ENCODE results near the gene MORF4L1.
"Not testable (repeated sequence)": the region's sequence is repeated elsewhere in the genome, so short reads cannot be mapped to it uniquely, and the experiment has no call there.

MORF4L1 gene

DNA sequence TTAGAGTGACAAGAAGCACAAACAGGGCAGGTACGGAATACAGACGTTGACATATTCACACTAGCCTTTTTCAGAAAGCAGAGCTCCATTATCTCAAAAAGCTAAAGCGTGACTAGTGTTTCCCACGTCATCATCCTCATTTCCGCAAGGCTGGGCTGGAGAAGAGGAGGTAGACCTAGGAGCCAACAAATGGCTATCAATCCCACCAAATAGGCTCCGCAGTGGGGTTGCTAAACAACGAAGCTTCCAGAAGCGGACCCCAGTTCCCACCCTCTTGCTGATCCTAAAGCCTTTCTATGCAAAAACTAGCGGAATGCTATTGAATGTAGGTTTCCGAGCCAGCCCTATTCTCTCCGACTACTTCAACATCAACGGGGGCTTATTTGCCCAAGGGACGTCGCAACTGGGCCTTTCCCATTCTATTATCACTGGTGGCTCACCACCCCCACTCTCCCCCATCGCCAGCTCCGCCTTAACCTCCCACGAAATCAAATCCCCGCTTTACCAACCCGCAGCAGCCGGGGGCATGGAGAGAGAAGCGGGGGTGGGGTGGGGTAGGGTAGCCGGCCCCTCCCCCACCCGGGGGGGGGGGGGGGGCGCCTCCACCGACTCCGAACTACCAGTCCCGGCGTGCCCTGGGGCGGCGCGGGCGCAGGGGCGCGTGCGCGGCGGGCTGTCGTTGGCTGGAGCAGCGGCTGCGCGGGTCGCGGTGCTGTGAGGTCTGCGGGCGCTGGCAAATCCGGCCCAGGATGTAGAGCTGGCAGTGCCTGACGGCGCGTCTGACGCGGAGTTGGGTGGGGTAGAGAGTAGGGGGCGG is at the start of gene MORF4L1:
MORF4L1 (plus strand) TSS at position 736 of the 817 bp plus-strand sequence. CDS start 128 bp downstream, outside the sequence.
- no peaks in the 10 kb centered on the region for H3K9me3 ChIP-seq (ENCODE audit: control insufficient read depth, low read length)
- peaks cover 14% of the 10 kb centered on the region for H3K4me1 ChIP-seq (ENCODE audit: control insufficient read depth, insufficient read depth, low read length)
- peak within 1 kb of the TSS; percentile 100 for H3K9ac ChIP-seq (ENCODE audit: low read length)
- no peaks in the 10 kb centered on the region for H3K27me3 ChIP-seq (ENCODE audit: control insufficient read depth, insufficient read depth, low read length)
- H3K4me3 ChIP-seq (ENCODE audit: low read length), result peak within 1 kb of the TSS; percentile 98
- no peaks in the 10 kb centered on the region for H3K36me3 ChIP-seq (ENCODE audit: control insufficient read depth, insufficient read depth, low read length)

GRCh38 chr15:78828920-78829319 is 43.8 kb upstream of the MORF4L1 start:
- Histone ChIP-seq H3K9ac (ENCODE audit: low read length) (no peak overlapping the region), H3K9me3 (ENCODE audit: control insufficient read depth, low read length) (no peaks in the 10 kb centered on the region), H3K4me1 (ENCODE audit: control insufficient read depth, insufficient read depth, low read length) (no peaks in the 10 kb centered on the region), H3K27me3 (ENCODE audit: control insufficient read depth, insufficient read depth, low read length) (peaks cover 4% of the 10 kb centered on the region), H3K4me3 (ENCODE audit: low read length) (no peak overlapping the region), H3K36me3 (ENCODE audit: control insufficient read depth, insufficient read depth, low read length) (no peaks in the 10 kb centered on the region)

- no peaks in the 10 kb centered on the region for H3K36me3 ChIP-seq (ENCODE audit: control insufficient read depth, insufficient read depth, low read length)
- no peak overlapping the region for H3K9ac ChIP-seq (ENCODE audit: low read length)
- no peaks in the 10 kb centered on the region for H3K4me1 ChIP-seq (ENCODE audit: control insufficient read depth, insufficient read depth, low read length)
- H3K9me3 ChIP-seq (ENCODE audit: control insufficient read depth, low read length), result no peaks in the 10 kb centered on the region
- H3K4me3 ChIP-seq (ENCODE audit: low read length), result no peak overlapping the region
- H3K27me3 ChIP-seq (ENCODE audit: control insufficient read depth, insufficient read depth, low read length), result peaks cover 4% of the 10 kb centered on the region
Observed at GRCh38 chr15:78830514-78831228, 42.0 kb upstream of the MORF4L1 start.

- H3K9me3 ChIP-seq (ENCODE audit: control insufficient read depth, low read length), result no peaks in the 10 kb centered on the region
- no peak overlapping the region for H3K9ac ChIP-seq (ENCODE audit: low read length)
- H3K27me3 ChIP-seq (ENCODE audit: control insufficient read depth, insufficient read depth, low read length), result peaks cover 4% of the 10 kb centered on the region
- no peaks in the 10 kb centered on the region for H3K4me1 ChIP-seq (ENCODE audit: control insufficient read depth, insufficient read depth, low read length)
- no peak overlapping the region for H3K4me3 ChIP-seq (ENCODE audit: low read length)
- H3K36me3 ChIP-seq (ENCODE audit: control insufficient read depth, insufficient read depth, low read length), result no peaks in the 10 kb centered on the region
Observed at GRCh38 chr15:78831229-78832207, 41.2 kb upstream of the MORF4L1 start.

- H3K4me1 ChIP-seq (ENCODE audit: control insufficient read depth, insufficient read depth, low read length), result no peaks in the 10 kb centered on the region
- no peak overlapping the region for H3K9ac ChIP-seq (ENCODE audit: low read length)
- H3K27me3 ChIP-seq (ENCODE audit: control insufficient read depth, insufficient read depth, low read length), result no peaks in the 10 kb centered on the region
- no peaks in the 10 kb centered on the region for H3K36me3 ChIP-seq (ENCODE audit: control insufficient read depth, insufficient read depth, low read length)
- no peaks in the 10 kb centered on the region for H3K9me3 ChIP-seq (ENCODE audit: control insufficient read depth, low read length)
- no peak overlapping the region for H3K4me3 ChIP-seq (ENCODE audit: low read length)
Observed at GRCh38 chr15:78836333-78836732, 36.4 kb upstream of the MORF4L1 start.

DNA sequence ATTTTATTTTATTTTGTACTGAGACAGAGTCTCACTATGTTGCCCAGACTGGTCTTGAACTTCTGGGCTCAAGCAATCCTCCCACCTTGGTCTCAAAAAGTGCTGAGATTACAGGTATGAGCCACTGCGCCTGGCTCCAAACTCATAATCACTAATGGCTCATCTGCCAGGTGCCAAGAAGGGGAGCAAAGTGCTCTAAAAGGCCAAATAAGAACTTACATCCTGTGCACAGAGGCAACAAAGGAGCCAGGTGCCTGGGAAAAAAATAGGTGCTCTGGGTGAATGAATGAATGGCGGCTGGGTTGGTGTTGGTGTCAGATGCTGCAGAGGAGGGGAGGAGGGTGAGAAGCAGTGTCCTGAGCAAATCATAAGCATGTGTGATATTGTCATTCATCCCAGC is 35.6 kb upstream of the MORF4L1 start:
- no peak overlapping the region for H3K9ac ChIP-seq (ENCODE audit: low read length)
- H3K4me3 ChIP-seq (ENCODE audit: low read length), result no peak overlapping the region
- H3K36me3 ChIP-seq (ENCODE audit: control insufficient read depth, insufficient read depth, low read length), result no peaks in the 10 kb centered on the region
- H3K9me3 ChIP-seq (ENCODE audit: control insufficient read depth, low read length), result no peaks in the 10 kb centered on the region
- H3K4me1 ChIP-seq (ENCODE audit: control insufficient read depth, insufficient read depth, low read length), result no peaks in the 10 kb centered on the region
- no peaks in the 10 kb centered on the region for H3K27me3 ChIP-seq (ENCODE audit: control insufficient read depth, insufficient read depth, low read length)

DNA sequence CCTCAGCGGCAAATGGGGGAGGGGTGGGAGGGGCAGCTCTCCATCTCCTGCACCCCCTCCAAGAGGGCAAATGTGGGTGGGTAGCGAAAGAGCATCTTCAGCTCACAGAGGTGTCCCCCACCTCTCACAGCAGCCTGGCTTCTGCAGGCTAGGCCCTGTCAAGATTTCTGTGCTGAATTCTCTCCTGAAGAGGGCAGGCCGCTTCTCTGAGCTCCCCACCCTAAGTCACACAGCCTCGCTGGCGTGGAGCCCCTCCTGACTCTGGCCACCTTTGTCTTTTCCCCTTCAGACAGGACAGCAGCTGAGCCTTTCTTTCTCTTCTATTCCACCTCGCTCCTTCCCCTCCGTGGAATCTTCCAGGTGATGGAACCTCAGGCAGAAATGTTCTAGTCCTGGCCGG is 35.1 kb upstream of the MORF4L1 start:
- Histone ChIP-seq H3K4me1 (ENCODE audit: control insufficient read depth, insufficient read depth, low read length) (no peaks in the 10 kb centered on the region), H3K36me3 (ENCODE audit: control insufficient read depth, insufficient read depth, low read length) (no peaks in the 10 kb centered on the region), H3K9ac (ENCODE audit: low read length) (no peak overlapping the region), H3K27me3 (ENCODE audit: control insufficient read depth, insufficient read depth, low read length) (no peaks in the 10 kb centered on the region), H3K4me3 (ENCODE audit: low read length) (no peak overlapping the region), H3K9me3 (ENCODE audit: control insufficient read depth, low read length) (no peaks in the 10 kb centered on the region)

GRCh38 chr15:78838489-78838888 is 34.2 kb upstream of the MORF4L1 start:
- H3K9ac ChIP-seq (ENCODE audit: low read length), result no peak overlapping the region
- no peak overlapping the region for H3K4me3 ChIP-seq (ENCODE audit: low read length)
- H3K9me3 ChIP-seq (ENCODE audit: control insufficient read depth, low read length), result no peaks in the 10 kb centered on the region
- no peaks in the 10 kb centered on the region for H3K36me3 ChIP-seq (ENCODE audit: control insufficient read depth, insufficient read depth, low read length)
- no peaks in the 10 kb centered on the region for H3K27me3 ChIP-seq (ENCODE audit: control insufficient read depth, insufficient read depth, low read length)
- no peaks in the 10 kb centered on the region for H3K4me1 ChIP-seq (ENCODE audit: control insufficient read depth, insufficient read depth, low read length)

- not testable (repeated sequence) for H3K27me3 ChIP-seq (ENCODE audit: control insufficient read depth, insufficient read depth, low read length); H3K4me1 ChIP-seq (ENCODE audit: control insufficient read depth, insufficient read depth, low read length); H3K9ac ChIP-seq (ENCODE audit: low read length); H3K4me3 ChIP-seq (ENCODE audit: low read length); H3K9me3 ChIP-seq (ENCODE audit: control insufficient read depth, low read length); H3K36me3 ChIP-seq (ENCODE audit: control insufficient read depth, insufficient read depth, low read length)
Observed at GRCh38 chr15:78839151-78839550, 33.5 kb upstream of the MORF4L1 start.

DNA sequence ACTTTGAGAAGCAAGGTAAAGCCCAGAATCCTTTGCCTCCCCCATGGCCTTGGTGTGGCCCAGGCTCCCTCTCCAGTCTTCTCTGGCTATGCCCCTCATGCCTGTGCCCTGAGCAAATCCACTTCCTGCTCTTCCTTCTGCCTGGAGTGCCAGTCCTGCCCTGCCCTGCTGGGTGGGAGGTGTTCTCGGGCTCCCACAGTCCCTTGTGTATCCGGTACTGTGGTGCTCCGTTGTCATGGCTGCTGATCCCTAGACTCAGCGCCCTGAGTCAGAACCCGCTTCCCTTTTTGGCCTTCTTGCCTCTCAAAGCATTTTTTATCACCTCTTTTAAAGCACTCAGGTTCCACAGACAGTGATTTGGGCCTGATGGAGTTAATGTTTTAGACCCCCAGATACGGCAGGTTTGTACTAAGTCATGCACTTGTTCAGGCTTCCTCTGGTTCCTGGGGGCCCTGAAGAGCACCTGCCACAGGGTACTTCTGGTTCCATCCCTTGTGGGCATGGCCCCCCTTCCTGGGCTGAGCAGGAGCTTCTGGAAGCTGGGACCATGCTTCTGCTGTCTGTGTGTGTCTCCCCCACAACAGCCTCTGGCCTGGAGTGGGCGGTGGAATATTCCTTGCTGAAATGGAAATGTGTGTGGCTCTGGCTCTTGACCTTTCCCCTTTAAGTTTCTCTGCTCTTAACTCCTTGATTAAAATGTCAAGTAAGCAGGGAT is 31.9 kb upstream of the MORF4L1 start:
- Histone ChIP-seq H3K9me3 (ENCODE audit: control insufficient read depth, low read length) (no peaks in the 10 kb centered on the region), H3K27me3 (ENCODE audit: control insufficient read depth, insufficient read depth, low read length) (no peaks in the 10 kb centered on the region), H3K36me3 (ENCODE audit: control insufficient read depth, insufficient read depth, low read length) (no peaks in the 10 kb centered on the region), H3K4me1 (ENCODE audit: control insufficient read depth, insufficient read depth, low read length) (no peaks in the 10 kb centered on the region), H3K9ac (ENCODE audit: low read length) (no peak overlapping the region), H3K4me3 (ENCODE audit: low read length) (no peak overlapping the region)

DNA sequence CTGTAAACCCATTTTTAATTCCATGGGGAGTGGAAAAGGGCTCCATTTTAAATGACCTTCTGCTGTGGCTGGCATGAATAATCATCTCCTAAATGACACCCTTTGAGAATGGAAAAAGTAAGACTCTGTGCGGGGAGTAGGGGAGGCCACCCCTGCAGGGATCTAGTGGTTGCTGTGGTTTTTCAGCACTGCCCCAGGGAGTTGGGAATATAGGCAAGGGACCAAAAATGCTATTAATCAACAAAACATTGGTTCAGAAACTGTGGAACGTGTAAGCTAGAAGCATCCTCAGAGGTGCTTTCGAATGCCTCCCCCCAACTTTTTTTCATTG is 31.3 kb upstream of the MORF4L1 start:
- Histone ChIP-seq H3K27me3 (ENCODE audit: control insufficient read depth, insufficient read depth, low read length) (no peaks in the 10 kb centered on the region), H3K4me1 (ENCODE audit: control insufficient read depth, insufficient read depth, low read length) (no peaks in the 10 kb centered on the region), H3K9ac (ENCODE audit: low read length) (no peak overlapping the region), H3K9me3 (ENCODE audit: control insufficient read depth, low read length) (no peaks in the 10 kb centered on the region), H3K36me3 (ENCODE audit: control insufficient read depth, insufficient read depth, low read length) (no peaks in the 10 kb centered on the region), H3K4me3 (ENCODE audit: low read length) (no peak overlapping the region)
